GM19099 (cell line): Measurements from ENCODE around the gene ITPR2.

Experiments used
- POLR2A ChIP-seq: IDR thresholded peaks from 3 replicates; pipeline ENCODE4 v1.6.1; 2011; ENCODE audit warnings: low read depth; ENCODE audit not compliant: insufficient read length; ENCODE audit errors: extremely low read depth

ITPR2 gene

DNA sequence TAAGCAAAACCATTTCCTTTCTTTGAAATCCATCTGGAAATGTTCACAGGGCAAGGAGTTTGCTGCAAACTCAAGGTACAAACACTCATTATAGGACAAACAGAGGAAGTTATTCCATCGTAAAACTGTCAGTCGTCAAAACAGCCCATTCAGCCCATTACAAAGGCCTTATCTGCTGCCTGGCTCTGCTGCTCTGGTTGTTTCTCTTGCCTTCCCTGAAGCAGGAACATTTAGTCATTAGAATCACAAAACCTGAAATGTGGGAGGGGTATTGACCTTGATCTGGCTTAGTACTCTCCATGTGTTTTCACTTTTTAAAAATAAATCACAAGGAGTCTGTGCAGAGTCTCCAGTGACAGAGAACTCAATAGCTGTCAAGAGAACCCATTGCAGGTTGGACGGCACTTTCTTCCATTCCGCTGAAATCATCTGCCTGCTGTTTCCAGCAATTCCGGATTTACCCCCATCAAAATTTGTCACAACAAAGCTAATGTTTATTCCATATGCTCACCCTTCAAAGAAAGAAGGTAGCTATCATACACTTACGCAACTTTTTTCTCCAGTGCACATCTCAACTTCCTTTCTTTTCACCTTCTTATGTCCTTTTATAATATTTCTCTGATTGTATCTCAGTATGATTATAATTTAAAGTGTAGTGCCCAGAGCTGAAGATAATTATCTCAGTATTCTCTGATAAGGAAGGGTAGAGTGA, 24.6 kb upstream of the ITPR2 start:
- TF ChIP-seq POLR2A, result no peak

DNA sequence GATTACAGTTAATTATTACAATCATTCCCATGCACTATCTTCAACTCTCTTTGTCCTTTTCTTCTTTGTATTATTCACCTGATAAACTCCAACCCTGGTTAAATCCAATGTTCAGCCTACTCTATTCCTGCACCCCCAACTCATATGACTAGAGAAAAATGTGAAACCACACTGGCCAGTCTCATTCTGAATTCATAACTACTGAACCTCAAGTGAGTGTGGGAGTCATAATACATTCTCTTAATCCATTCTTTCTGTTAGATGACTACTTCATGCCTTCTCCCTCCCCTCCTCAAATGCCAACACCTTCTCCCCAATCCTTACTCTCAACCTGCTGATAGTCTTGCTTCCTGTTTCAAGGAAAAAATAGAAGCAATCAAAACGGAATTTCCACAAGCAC, 22.3 kb upstream of the ITPR2 start:
- TF ChIP-seq POLR2A, result no peak

DNA sequence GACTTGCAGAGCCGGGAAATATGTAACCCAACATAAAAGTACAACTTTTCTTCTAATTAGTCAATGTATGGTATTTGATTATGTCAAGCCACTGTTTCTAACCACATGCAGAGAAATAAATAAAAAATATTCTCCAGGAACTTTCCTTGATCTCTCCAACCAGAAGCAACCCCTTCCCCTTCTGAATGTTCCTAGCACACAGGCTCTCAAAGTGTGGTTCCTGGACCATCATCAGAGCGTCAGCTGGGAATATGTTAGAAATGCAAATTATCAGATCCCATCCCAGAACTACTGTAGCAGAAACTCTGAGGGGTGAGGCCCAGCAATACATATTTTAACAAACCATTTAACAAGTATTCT, 21.0 kb upstream of the ITPR2 start:
- TF ChIP-seq POLR2A, result no peak

DNA sequence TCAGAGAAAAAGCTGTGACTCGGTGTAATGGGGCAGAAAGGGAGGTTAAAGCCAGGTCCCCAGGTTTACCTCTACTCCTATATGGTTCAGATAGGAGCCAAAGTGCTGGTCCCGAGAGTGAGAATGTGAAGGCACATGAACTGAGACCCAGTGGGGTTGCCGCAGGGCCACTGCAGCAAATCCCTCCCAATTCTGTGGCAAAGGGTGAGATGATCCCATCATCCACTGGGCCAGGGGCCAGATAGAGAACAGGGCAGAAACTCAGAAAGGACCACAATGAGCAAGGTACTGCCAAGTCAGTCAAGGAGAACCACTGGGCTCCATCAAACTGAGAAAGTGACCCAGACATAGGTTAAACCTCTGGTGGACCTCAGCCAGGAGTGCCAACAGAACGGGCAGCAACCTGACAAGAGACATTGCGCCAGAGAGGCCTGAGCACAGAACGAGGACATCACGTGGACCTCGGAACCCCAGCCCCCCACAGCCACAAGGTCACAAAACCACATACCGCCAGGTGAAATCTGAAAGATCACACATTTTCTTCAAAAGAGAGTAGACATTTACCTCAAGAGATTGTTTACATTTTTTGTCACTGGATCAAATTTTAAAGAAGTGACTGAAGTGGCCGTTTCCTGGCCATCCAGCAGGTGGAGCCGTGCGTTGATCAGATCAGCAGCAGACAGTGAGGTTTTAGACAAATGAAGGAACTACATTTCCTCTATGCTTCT, 20.5 kb upstream of the ITPR2 start:
- no peak for TF ChIP-seq POLR2A

DNA sequence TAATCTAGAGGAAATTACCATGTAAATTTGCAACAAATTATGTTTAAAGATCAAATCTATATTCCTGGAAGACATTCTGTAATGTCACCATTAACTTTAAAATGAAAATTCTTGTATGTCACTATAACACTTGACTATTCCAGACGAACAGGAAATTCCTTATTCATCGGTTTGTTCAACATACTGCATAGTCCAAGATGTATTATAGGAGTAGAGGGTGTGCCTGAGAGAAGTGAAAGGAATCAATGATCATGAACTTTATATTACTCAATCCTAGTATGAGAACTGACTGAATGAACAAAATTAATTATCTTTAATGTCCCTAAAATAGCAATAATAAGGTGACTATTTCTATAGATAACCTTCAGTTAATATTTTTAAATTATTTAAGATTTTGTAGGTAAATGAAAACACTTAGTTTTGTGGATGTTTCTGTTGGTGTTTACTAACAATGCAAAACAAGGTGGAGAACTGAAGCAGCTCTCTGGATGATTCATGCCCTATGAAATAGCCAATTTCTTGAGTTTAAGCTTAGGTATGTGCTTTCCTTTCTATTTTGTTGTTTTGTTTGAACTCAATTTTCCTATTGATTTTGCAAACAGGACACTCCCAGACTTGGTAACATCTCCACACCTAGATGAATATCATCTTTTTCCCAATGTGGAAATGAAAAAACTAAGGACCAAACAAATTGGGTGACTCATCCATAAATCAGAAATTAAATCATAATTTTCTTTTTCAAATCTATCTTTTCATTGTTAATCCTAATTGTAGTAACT, 18.2 kb upstream of the ITPR2 start:
- TF ChIP-seq POLR2A, result no peak

DNA sequence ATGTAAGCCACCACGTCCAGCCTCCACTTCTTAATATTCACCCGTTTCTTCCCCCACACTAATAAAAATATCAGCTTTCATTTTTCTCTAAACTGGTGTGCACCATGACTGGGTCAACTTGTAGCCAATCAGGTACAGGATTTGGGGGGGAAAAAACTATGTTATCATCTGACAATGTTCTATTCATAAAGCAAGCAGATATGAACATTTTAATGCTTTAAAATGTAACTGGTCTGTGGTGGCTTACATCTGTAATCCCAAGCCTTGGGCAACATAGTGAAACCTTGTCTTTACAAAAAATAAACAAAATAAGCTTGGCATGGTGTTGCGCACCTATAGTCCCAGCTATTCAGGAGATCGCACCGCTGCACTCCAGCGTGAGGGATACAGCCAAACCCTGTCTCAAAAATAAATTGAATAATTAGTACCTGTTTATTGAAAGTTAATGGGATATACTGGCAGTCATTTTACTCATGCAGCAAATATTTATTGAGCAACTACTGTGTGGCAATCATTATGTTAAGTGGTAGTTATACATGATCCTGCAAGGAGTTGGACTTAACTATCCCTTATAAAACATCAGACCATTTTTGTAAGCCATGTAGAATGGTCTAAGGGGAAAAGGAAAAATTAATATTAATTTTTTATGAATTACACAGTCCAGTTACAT, 15.3 kb upstream of the ITPR2 start:
- TF ChIP-seq POLR2A, result no peak

DNA sequence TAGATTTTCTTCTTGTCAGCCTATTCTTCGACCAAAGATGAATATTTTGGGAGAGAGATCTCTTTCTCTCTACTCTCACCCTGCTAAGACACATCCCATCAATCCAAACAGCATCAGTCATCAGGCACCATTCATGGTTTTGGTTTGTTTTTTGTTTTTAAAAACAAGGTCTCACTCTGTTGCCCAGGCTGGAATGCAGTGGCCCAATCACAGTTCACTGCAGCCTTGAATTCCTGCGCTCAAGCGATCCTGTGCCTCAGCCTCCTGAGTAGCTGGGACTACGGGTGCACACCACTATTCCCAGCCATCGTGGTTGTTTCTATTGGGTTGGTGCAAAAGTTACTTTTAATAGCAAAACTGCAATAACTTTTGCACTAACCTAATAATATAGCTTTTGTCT, 14.4 kb upstream of the ITPR2 start:
- no peak for TF ChIP-seq POLR2A

DNA sequence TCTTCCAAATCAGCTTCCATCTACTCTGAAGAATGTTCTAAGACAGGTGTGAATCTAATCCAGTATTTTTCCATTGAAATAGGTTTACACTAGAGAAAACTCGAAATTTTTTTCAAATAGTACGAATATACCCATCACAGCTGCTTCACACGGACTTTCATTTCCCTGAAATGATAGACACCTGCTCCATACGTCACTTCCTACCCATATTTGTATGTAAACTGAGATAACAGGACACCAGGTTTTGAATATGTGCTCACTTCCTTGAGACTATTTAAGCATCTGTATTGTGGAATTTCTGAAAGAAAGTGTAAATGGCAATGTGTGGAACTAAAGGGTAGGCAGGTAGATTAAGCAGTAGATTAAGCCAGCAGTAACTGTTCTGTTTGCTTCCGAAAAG, 13.4 kb upstream of the ITPR2 start:
- no peak for TF ChIP-seq POLR2A

DNA sequence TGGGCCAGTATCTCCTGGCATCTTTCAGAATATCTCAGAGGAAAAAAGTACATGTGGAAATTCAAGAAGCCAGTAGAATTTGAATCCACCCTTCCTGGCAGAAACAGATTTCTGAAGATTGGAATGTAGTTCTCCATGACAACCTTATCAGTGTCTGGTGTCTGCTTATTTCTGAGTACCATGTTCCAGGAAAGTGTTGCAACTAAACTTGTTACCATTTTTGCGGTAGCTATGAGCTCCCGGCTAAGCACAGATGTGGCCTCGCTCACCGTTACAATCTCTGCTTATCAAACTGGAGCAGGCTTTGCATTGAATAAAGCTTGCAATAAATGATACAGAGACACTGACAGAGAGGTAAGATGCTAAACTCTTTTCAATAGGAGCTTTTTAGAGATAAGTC, 13.0 kb upstream of the ITPR2 start:
- TF ChIP-seq POLR2A, result no peak

DNA sequence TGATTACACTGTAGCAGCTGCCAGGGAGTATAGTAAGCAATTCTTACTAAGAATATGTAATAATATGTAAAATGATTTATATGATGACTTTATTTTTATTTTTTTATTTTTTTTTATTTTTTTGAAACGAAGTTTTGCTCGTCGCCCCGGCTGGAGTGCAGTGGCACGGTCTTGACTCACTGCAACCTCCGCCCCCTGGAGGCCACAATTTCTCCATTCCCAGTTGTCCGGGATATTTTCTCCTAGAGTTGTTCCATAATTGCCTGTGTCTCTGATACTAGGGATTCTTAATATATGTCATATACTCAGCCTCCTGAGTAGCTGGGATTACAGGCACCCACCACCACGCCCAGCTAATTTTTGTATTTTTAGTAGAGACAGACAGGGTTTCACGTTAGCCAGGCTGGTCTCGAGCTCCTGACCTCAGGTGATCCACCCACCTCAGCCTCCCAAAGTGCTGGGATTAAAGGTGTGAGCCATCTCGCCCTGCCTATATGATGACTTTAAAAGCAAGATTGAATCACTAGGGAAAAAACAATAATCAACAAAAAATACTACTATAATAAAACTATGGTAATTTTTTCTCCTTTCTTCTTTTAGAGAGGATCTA, 12.2 kb upstream of the ITPR2 start:
- no peak for TF ChIP-seq POLR2A

DNA sequence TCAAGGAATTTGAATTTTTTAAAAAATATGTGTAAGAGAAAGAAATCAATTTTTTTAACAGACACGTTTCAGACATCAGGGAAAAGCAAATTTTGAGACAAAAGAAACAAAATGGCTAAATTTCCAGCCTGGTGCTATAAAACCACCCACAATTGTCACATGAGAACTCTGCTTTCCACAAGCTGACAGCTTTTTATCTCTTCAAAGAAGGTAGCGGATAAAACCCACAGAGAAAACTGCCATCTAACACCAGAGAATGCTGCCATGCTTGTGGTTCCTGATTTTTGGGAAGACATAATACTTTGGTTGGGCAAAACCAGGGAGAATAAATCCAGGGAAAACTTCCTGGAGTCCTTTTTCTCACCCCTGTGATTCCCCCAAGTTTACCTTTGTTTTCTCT, 10.3 kb upstream of the ITPR2 start:
- no peak for TF ChIP-seq POLR2A

DNA sequence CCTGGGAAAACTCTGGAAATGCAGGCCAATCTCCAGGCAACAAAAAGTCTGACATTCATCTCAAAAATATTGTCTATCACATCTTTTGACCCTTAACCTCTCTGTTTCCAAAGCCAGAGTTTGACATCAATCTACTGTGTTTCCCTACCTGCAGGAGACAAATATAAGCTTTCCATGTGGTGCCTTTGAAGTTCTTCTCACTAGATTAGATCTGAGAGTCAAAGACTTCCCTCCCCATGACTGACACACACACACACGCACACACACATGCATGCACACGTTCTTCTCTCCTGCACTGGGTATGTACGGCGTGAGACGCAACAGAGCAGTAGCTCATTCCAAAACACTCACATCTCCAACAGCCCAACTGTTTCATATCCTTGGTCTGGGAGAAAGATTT, 8.1 kb upstream of the ITPR2 start:
- no peak for TF ChIP-seq POLR2A

DNA sequence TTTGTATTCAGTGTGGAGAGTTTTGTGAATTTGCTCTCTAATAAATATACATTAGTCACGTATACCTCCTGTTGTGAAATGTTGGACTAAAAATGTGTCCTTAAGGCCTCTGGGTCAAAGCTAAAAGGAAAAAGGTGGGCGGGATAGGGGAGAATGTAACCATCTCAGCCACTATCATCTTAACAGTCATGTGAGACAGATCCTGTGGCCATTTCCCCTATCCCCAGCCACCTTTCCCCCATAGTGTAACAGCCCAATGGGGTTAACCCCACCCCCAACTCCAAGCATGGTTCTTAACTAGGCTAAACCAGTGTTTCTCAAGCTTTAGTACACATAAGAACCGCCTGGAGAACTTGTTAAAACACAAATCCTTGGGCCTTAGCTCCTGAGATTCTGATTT, 6.5 kb upstream of the ITPR2 start:
- no peak for TF ChIP-seq POLR2A

DNA sequence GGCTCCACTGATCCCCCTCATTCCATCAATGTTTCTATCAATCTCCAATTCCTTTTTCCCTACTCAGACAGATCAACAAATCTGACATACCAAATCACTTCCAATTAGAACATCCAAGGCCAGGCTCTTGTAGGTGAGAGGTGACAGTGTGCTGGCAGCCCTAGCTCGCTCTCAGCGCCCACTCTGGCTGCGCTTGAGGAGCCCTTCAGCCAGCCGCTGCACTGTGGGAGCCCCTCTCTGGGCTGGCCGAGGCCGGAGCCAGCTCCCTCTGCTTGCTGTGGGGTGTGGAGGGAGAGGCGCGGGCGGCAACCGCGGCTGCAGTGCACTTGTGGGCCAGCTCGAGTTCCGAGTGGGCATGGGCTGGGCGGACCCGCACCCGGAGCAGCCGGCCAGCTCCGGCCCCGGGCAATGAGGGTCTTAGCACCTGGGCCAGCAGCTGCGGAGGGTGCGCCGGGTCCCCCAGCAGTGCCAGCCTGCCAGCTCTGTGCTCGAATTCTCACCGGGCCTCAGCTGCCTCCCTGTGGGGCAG, 6.0 kb upstream of the ITPR2 start:
- TF ChIP-seq POLR2A, result no peak

DNA sequence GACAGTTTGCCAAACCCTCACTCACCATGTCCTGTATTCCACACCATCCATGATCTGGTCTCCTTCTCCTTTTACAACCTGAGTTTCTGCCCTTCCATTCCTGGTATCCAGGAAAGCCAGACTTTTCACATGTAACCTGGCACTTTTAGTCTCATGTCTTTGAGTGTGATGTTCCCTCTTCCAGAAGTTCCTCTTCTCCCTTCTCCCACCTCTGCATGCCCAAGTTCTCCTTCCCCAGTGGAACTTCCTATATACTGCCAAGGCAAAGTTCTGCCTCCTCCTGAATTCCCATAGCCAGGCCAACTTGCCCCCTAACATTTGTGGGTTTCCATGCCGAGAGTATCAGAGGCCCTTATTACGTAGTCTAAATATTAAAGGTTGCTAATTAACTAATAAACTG, 3.2 kb upstream of the ITPR2 start:
- no peak for TF ChIP-seq POLR2A
